HepG2 (cell line): ENCODE results near the gene ZNF440.

ENCODE experiments used
- EZH2 ChIP-seq: conservative IDR thresholded peaks from 2 replicates; pipeline ENCODE4 v1.6.1; 2012; ENCODE audit warnings: mild to moderate bottlenecking, low read depth, low read length, moderate library complexity
- MAFK ChIP-seq, 2 experiments: IDR thresholded peaks in 1 of 2; conservative IDR thresholded peaks in 1 of 2; 2 replicates each; pipeline ENCODE4 v1.6.1; 2011; ENCODE audit warnings: improper control_type of control experiment in 2 of 2, low read length in 2 of 2
- MBD4 ChIP-seq: IDR thresholded peaks from 2 replicates; pipeline ENCODE4 v1.6.1; 2012; ENCODE audit warnings: low read length, inconsistent platforms, borderline replicate concordance
- MEIS1 ChIP-seq: sonication (generic); formaldehyde crosslinking; IDR thresholded peaks from 2 replicates; pipeline ENCODE4 v1.9.0; 2021; ENCODE audit warnings: mild to moderate bottlenecking, missing genetic modification reagents, moderate library complexity, borderline replicate concordance
- POLR2AphosphoS5 ChIP-seq: IDR thresholded peaks from 2 replicates; pipeline ENCODE4 v1.6.1; 2012; ENCODE audit warnings: low read depth, low read length
- SMARCC2 ChIP-seq: fragments of 450-650 bp; IDR thresholded peaks from 2 replicates; pipeline ENCODE4 v1.6.1; 2017; ENCODE audit warnings: antibody characterized with exemption, mild to moderate bottlenecking
- TAF1 ChIP-seq: sonication (generic); formaldehyde crosslinking; IDR thresholded peaks from 2 replicates; pipeline ENCODE4 v1.4.0; 2020; ENCODE audit warnings: missing genetic modification reagents
- ZFX ChIP-seq: sonication (generic); formaldehyde crosslinking; IDR thresholded peaks from 2 replicates; pipeline ENCODE4 v1.4.0; 2020; ENCODE audit warnings: mild to moderate bottlenecking, low read depth, missing genetic modification reagents, moderate library complexity
- ZZZ3 ChIP-seq: sonication (generic); formaldehyde crosslinking; IDR thresholded peaks from 2 replicates; pipeline ENCODE4 v1.4.0; 2020; ENCODE audit warnings: missing genetic modification reagents, mild to moderate bottlenecking, borderline replicate concordance
- TF ChIP-seq, protein P1 (sequence below): conservative IDR thresholded peaks from 2 replicates; pipeline ENCODE4 v1.6.1; 2018; ENCODE audit warnings: missing genetic modification reagents
- TF ChIP-seq, protein P2 (sequence below): IDR thresholded peaks from 2 replicates; pipeline ENCODE4 v1.6.1; 2016
- TF ChIP-seq, protein P3 (sequence below): sonication (generic); formaldehyde crosslinking; IDR thresholded peaks from 2 replicates; pipeline ENCODE4 v1.5.0; 2020; ENCODE audit warnings: mild to moderate bottlenecking, missing genetic modification reagents, moderate library complexity
- TF ChIP-seq, protein P4 (sequence below): sonication (generic); formaldehyde crosslinking; IDR thresholded peaks from 2 replicates; pipeline ENCODE4 v1.4.0; 2020; ENCODE audit warnings: missing genetic modification reagents

DNA sequence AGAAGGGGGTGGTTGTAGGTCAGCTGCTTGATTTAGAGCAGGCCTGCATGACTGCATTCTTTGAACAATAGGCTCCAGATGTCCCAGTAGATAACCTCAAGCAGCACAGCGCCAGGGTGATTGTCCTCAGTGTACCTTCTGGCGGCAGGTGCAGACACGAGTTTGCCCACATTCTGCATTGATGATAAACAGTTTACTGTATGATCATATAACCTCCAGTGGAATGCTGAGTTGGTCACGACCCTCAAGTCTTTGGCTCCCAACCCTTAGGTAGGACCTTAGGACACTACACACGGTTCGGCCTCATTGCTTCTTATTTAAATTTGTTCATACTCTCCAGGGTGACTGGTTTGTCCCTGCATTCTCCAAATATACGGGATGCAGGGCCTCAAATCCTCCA lies 46.6 kb downstream of the ZNF440 start:
- no peak for TF ChIP-seq MBD4
- TF ChIP-seq MEIS1 (CRISPR knock-in tag) = no peak
- TF ChIP-seq, protein P1, sequence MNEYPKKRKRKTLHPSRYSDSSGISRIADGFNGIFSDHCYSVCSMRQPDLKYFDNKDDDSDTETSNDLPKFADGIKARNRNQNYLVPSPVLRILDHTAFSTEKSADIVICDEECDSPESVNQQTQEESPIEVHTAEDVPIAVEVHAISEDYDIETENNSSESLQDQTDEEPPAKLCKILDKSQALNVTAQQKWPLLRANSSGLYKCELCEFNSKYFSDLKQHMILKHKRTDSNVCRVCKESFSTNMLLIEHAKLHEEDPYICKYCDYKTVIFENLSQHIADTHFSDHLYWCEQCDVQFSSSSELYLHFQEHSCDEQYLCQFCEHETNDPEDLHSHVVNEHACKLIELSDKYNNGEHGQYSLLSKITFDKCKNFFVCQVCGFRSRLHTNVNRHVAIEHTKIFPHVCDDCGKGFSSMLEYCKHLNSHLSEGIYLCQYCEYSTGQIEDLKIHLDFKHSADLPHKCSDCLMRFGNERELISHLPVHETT (CRISPR knock-in tag) = no peak
- TF ChIP-seq MAFK (conservative IDR thresholded peaks at IDR 0.05 in 1 of 2, IDR thresholded peaks at IDR 0.05 in 1 of 2; ENCODE audit: low read length in 2 of 2) = no peak
- TF ChIP-seq TAF1 (CRISPR knock-in tag) = no peak
- no peak for TF ChIP-seq POLR2AphosphoS5
- TF ChIP-seq, protein P2, sequence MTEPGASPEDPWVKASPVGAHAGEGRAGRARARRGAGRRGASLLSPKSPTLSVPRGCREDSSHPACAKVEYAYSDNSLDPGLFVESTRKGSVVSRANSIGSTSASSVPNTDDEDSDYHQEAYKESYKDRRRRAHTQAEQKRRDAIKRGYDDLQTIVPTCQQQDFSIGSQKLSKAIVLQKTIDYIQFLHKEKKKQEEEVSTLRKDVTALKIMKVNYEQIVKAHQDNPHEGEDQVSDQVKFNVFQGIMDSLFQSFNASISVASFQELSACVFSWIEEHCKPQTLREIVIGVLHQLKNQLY (CRISPR knock-in tag) = no peak
- no peak for TF ChIP-seq SMARCC2
- TF ChIP-seq, protein P3, sequence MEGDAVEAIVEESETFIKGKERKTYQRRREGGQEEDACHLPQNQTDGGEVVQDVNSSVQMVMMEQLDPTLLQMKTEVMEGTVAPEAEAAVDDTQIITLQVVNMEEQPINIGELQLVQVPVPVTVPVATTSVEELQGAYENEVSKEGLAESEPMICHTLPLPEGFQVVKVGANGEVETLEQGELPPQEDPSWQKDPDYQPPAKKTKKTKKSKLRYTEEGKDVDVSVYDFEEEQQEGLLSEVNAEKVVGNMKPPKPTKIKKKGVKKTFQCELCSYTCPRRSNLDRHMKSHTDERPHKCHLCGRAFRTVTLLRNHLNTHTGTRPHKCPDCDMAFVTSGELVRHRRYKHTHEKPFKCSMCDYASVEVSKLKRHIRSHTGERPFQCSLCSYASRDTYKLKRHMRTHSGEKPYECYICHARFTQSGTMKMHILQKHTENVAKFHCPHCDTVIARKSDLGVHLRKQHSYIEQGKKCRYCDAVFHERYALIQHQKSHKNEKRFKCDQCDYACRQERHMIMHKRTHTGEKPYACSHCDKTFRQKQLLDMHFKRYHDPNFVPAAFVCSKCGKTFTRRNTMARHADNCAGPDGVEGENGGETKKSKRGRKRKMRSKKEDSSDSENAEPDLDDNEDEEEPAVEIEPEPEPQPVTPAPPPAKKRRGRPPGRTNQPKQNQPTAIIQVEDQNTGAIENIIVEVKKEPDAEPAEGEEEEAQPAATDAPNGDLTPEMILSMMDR (CRISPR knock-in tag) = no peak
- no peak for TF ChIP-seq ZFX (CRISPR knock-in tag)
- TF ChIP-seq EZH2 = no peak
- TF ChIP-seq ZZZ3 (CRISPR knock-in tag) = no peak
- TF ChIP-seq, protein P4, sequence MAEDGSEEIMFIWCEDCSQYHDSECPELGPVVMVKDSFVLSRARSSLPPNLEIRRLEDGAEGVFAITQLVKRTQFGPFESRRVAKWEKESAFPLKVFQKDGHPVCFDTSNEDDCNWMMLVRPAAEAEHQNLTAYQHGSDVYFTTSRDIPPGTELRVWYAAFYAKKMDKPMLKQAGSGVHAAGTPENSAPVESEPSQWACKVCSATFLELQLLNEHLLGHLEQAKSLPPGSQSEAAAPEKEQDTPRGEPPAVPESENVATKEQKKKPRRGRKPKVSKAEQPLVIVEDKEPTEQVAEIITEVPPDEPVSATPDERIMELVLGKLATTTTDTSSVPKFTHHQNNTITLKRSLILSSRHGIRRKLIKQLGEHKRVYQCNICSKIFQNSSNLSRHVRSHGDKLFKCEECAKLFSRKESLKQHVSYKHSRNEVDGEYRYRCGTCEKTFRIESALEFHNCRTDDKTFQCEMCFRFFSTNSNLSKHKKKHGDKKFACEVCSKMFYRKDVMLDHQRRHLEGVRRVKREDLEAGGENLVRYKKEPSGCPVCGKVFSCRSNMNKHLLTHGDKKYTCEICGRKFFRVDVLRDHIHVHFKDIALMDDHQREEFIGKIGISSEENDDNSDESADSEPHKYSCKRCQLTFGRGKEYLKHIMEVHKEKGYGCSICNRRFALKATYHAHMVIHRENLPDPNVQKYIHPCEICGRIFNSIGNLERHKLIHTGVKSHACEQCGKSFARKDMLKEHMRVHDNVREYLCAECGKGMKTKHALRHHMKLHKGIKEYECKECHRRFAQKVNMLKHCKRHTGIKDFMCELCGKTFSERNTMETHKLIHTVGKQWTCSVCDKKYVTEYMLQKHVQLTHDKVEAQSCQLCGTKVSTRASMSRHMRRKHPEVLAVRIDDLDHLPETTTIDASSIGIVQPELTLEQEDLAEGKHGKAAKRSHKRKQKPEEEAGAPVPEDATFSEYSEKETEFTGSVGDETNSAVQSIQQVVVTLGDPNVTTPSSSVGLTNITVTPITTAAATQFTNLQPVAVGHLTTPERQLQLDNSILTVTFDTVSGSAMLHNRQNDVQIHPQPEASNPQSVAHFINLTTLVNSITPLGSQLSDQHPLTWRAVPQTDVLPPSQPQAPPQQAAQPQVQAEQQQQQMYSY (CRISPR knock-in tag) = no peak
